AG20443 (cell line): Measurements from ENCODE around the gene COL6A1.
"Not testable (repeated sequence)": the region's sequence is repeated elsewhere in the genome, so short reads cannot be mapped to it uniquely, and the experiment has no call there.

Experiments used
- DNase-seq: peaks from one replicate; pipeline ENCODE4 v3.0.0; 2012; ENCODE audit warnings: low spot score, mixed read lengths

Gene COL6A1

GRCh38 chr21:46028573-46029091 is 47.1 kb downstream of the COL6A1 start:
- peak; percentile 78 for DNase-seq

- DNase-seq = no peak
These were observed 47.8 kb downstream of the COL6A1 start for GRCh38 chr21:46029186-46029924.

- no peak for DNase-seq
These were observed 49.9 kb downstream of the COL6A1 start for GRCh38 chr21:46031484-46031883.

- DNase-seq = no peak
These were observed 50.5 kb downstream of the COL6A1 start for GRCh38 chr21:46032100-46032499.

GRCh38 chr21:46033410-46034400 is 52.1 kb downstream of the COL6A1 start:
- DNase-seq = no peak

GRCh38 chr21:46035809-46036695 is 54.5 kb downstream of the COL6A1 start:
- DNase-seq = peak; percentile 84

- no peak for DNase-seq
These were observed 55.2 kb downstream of the COL6A1 start for GRCh38 chr21:46036696-46037330.

GRCh38 chr21:46037331-46038325 is 56.1 kb downstream of the COL6A1 start:
- DNase-seq = no peak

- DNase-seq = no peak
These were observed 56.8 kb downstream of the COL6A1 start for GRCh38 chr21:46038341-46038829.

- DNase-seq = peak; percentile 86
These were observed 57.4 kb downstream of the COL6A1 start for GRCh38 chr21:46038871-46039397.

- peak; percentile 2 for DNase-seq
These were observed 58.5 kb downstream of the COL6A1 start for GRCh38 chr21:46039891-46040660.

GRCh38 chr21:46040707-46041106 is 59.1 kb downstream of the COL6A1 start:
- DNase-seq = no peak

- no peak for DNase-seq
These were observed 59.6 kb downstream of the COL6A1 start for GRCh38 chr21:46041183-46041582.

- DNase-seq = no peak
These were observed 63.6 kb downstream of the COL6A1 start for GRCh38 chr21:46045154-46045553.

GRCh38 chr21:46046471-46046870 is 64.9 kb downstream of the COL6A1 start:
- DNase-seq = no peak

GRCh38 chr21:46046906-46047305 is 65.3 kb downstream of the COL6A1 start:
- DNase-seq = not testable (repeated sequence)

- peak; percentile 89 for DNase-seq
These were observed 67.6 kb downstream of the COL6A1 start for GRCh38 chr21:46048926-46049889.
